Keratinocyte (primary cell): ENCODE results near the gene ZNF280A. TPM values are rescaled to one million over a fixed set of nuclear protein-coding genes. Genes with fewer than 3 reads are reported as not detected.

ENCODE experiments used
- DNase-seq: peaks from one replicate; pipeline ENCODE4 v3.0.0-alpha.2; 2011; ENCODE audit warnings: low read depth, missing footprints, low spot score
- FAIRE-seq: peaks from 2 replicates; lab custom pipeline; 2011; peaks lifted over from hg19 to GRCh38; lab: Jason Lieb, UNC
- H2AFZ ChIP-seq: 2 replicates; pipeline ENCODE4 v1.6.0; 2012; ENCODE audit warnings: low read length, control low read depth, inconsistent platforms; ENCODE audit not compliant: control insufficient read depth
- H3K27ac ChIP-seq: 2 replicates; pipeline ENCODE4 v1.5.1; 2011; ENCODE audit warnings: low read length; ENCODE audit not compliant: control insufficient read depth, insufficient read depth
- H3K27me3 ChIP-seq: 3 replicates; pipeline ENCODE4 v1.6.0; 2011; ENCODE audit warnings: low read length; ENCODE audit not compliant: control insufficient read depth, insufficient read depth; ENCODE audit errors: extremely low read depth
- H3K36me3 ChIP-seq, 2 experiments: 2 replicates in 1 of 2; 3 replicates in 1 of 2; pipeline ENCODE4 v1.5.1; 2011; ENCODE audit warnings: low read length in 2 of 2, mild to moderate bottlenecking in 1 of 2; ENCODE audit not compliant: control insufficient read depth in 2 of 2, insufficient read depth in 2 of 2; ENCODE audit errors: extremely low read depth in 1 of 2
- H3K4me1 ChIP-seq: 3 replicates; pipeline ENCODE4 v1.5.1; 2011; ENCODE audit warnings: low read length; ENCODE audit not compliant: control insufficient read depth, insufficient read depth; ENCODE audit errors: extremely low read depth
- H3K4me2 ChIP-seq: 3 replicates; pipeline ENCODE4 v1.6.0; 2011; ENCODE audit warnings: low read depth, low read length; ENCODE audit not compliant: control insufficient read depth, insufficient read depth; ENCODE audit errors: extremely low read depth
- H3K4me3 ChIP-seq, 3 experiments: fragments of 200-600 bp in 1 of 3; sonication (generic) in 1 of 3; 2 replicates in 2 of 3; 3 replicates in 1 of 3; pipeline ENCODE4 v1.5.1; 2011 to 2016; ENCODE audit warnings: low read length in 3 of 3, mild to moderate bottlenecking in 3 of 3, control low read depth in 2 of 3, inconsistent platforms in 1 of 3, low read depth in 1 of 3, mixed read lengths in 1 of 3, mixed run types in 1 of 3, moderate library complexity in 1 of 3; ENCODE audit not compliant: control insufficient read depth in 2 of 3, insufficient read depth in 2 of 3; ENCODE audit errors: extremely low read depth in 1 of 3
- H3K79me2 ChIP-seq: 2 replicates; pipeline ENCODE4 v1.6.0; 2012; ENCODE audit warnings: low read length; ENCODE audit not compliant: control insufficient read depth, insufficient read depth
- H3K9ac ChIP-seq: 3 replicates; pipeline ENCODE4 v1.6.0; 2011; ENCODE audit warnings: low read length; ENCODE audit not compliant: control insufficient read depth, insufficient read depth; ENCODE audit errors: extremely low read depth
- H3K9me1 ChIP-seq: 3 replicates; pipeline ENCODE4 v1.6.0; 2011; ENCODE audit warnings: low read length; ENCODE audit not compliant: control insufficient read depth, insufficient read depth; ENCODE audit errors: extremely low read depth
- H3K9me3 ChIP-seq: 2 replicates; pipeline ENCODE4 v1.5.1; 2012; ENCODE audit warnings: low read depth, low read length; ENCODE audit not compliant: control insufficient read depth
- H4K20me1 ChIP-seq: 3 replicates; pipeline ENCODE4 v1.6.0; 2011; ENCODE audit warnings: low read length; ENCODE audit not compliant: control insufficient read depth, insufficient read depth; ENCODE audit errors: extremely low read depth
- CTCF ChIP-seq, 3 experiments: IDR thresholded peaks in 1 of 3; conservative IDR thresholded peaks in 1 of 3; optimal IDR thresholded peaks in 1 of 3; 2 replicates in 2 of 3; 3 replicates in 1 of 3; pipeline versions ENCODE3 to v1.5.1; 2011; ENCODE audit warnings: low read length in 3 of 3, mild to moderate bottlenecking in 3 of 3, moderate library complexity in 2 of 3, control low read depth in 1 of 3, inconsistent platforms in 1 of 3; ENCODE audit not compliant: insufficient read depth in 2 of 3; ENCODE audit errors: extremely low read depth in 1 of 3
- EZH2 ChIP-seq: IDR thresholded peaks from one replicate; pipeline ENCODE4 v1.6.1; 2012; ENCODE audit warnings: inconsistent platforms, mild to moderate bottlenecking, low read length, moderate library complexity
- dilution Hi-C: fragments of 300-500 bp; cut with MboI; formaldehyde crosslinking; loops from one replicate; pipeline ENCODE4 v1.7.0; 2020; ENCODE audit warnings: low sequenced_read_pairs; ENCODE audit not compliant: extremely low pct_ligation_motif_present
- polyA plus RNA-seq, 5 experiments: library from polyadenylated mRNA; depleted of rRNA in 3 of 5; stranded (reverse) in 3 of 5; stranded (forward) in 1 of 5; unstranded in 1 of 5; fragments of >200 nt; gene quantifications; 1 replicate in 1 of 5; 2 replicates in 3 of 5; 3 replicates in 1 of 5; pipeline versions ENCODE4 v1.2.1 to v1.2.3, GENCODE V29; 2011 to 2012; ENCODE audit warnings: missing spikeins in 2 of 5, low read depth in 1 of 5, low replicate concordance in 1 of 5

ZNF280A gene
- polyA plus RNA-seq, 1 donor (not counting 4 experiments of a cell fraction or from before 2014, with no cell fraction given): not detected

DNA sequence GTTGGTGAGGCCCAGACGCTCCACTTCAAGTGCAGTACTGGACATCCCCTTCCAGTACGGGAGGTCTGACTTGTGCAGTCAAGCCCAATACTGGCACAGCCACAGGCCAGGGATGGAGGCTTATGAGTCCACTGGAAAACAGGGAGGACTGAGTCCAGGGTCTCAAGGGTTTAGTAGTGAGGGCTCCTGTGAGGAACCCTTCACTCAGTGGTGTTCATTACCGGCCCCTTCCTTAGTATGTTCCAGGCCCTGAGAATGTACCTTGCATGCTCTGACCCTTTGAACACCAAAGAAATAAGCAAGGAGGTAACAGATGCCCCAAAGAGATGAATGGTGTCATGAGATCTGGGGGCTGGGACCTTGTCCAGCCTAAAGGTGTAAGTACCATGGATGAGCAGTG lies 27.2 kb upstream of the ZNF280A start:
- Histone ChIP-seq H3K9me3 (no peaks in the 10 kb centered on the region), H3K9me1 (no peaks in the 10 kb centered on the region), H3K27ac (no peak overlapping the region), H3K4me1 (no peaks in the 10 kb centered on the region), H3K27me3 (no peaks in the 10 kb centered on the region), H3K79me2 (no peaks in the 10 kb centered on the region), H2AFZ (no peak overlapping the region), H3K4me2 (no peak overlapping the region), H4K20me1 (no peaks in the 10 kb centered on the region), H3K9ac (no peak overlapping the region), H3K4me3 (no peak overlapping the region), H3K36me3 (no peaks in the 10 kb centered on the region)
- dilution Hi-C loops: no loop called here
- TF ChIP-seq CTCF (optimal IDR thresholded peaks at IDR 0.05 in 1 of 3, IDR thresholded peaks at IDR 0.05 in 1 of 3, conservative IDR thresholded peaks at IDR 0.05 in 1 of 3; ENCODE audit: extremely low read depth in 1 of 3, insufficient read depth in 2 of 3, low read length in 3 of 3) (no peak), EZH2 (no peak)
- no peak for DNase-seq
- no peak for FAIRE-seq

DNA sequence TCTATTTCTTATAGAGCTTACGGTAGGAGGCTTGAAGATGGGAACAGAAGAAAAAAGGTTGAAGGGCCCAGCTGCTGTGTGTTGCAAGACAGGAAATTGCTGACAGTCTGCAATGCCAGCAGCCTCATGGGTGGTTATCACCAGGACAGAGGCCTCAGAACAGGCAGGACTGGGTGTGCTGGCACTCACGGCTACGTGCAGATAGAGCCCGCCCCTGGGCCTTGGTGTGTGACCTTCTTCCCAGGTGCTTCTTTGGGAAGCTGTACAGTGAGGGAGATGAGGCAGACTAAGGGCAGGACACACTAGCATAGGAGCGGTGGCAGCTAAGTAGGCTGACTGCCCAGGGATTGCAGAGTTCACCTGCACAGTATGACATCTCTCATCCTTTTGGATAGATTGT lies 26.4 kb upstream of the ZNF280A start:
- dilution Hi-C loops: no loop called here
- H4K20me1 ChIP-seq: no peaks in the 10 kb centered on the region
- H2AFZ ChIP-seq: no peak overlapping the region
- H3K36me3 ChIP-seq: no peaks in the 10 kb centered on the region
- DNase-seq (no peak), FAIRE-seq (no peak)
- H3K9me1 ChIP-seq: no peaks in the 10 kb centered on the region
- H3K27me3 ChIP-seq: no peaks in the 10 kb centered on the region
- no peak overlapping the region for H3K4me2 ChIP-seq
- no peaks in the 10 kb centered on the region for H3K9me3 ChIP-seq
- H3K79me2 ChIP-seq: no peaks in the 10 kb centered on the region
- no peak overlapping the region for H3K9ac ChIP-seq
- no peak for TF ChIP-seq EZH2
- no peak for TF ChIP-seq CTCF (optimal IDR thresholded peaks at IDR 0.05 in 1 of 3, IDR thresholded peaks at IDR 0.05 in 1 of 3, conservative IDR thresholded peaks at IDR 0.05 in 1 of 3; ENCODE audit: extremely low read depth in 1 of 3, insufficient read depth in 2 of 3, low read length in 3 of 3)
- no peaks in the 10 kb centered on the region for H3K4me1 ChIP-seq
- H3K27ac ChIP-seq: no peak overlapping the region
- no peak overlapping the region for H3K4me3 ChIP-seq
